ENCODE measurements around the gene DACH1. TPM values are rescaled to one million over a fixed set of nuclear protein-coding genes. Genes with fewer than 3 reads are reported as not detected.

The DACH1 gene
- total RNA-seq, 1 donor from 2014 or later = 110 TPM

GRCh38 chr13:71759651-71760511 is 107.1 kb downstream of the DACH1 start:
- H3K36me3 Mint-ChIP-seq (ENCODE audit: unreplicated experiment) = no peaks in the 10 kb centered on the region
- H3K9me3 Mint-ChIP-seq (ENCODE audit: unreplicated experiment) = no peaks in the 10 kb centered on the region
- H3K4me1 Mint-ChIP-seq (ENCODE audit: low read depth, unreplicated experiment) = peaks cover 36% of the 10 kb centered on the region
- TF ChIP-seq, protein P1, sequence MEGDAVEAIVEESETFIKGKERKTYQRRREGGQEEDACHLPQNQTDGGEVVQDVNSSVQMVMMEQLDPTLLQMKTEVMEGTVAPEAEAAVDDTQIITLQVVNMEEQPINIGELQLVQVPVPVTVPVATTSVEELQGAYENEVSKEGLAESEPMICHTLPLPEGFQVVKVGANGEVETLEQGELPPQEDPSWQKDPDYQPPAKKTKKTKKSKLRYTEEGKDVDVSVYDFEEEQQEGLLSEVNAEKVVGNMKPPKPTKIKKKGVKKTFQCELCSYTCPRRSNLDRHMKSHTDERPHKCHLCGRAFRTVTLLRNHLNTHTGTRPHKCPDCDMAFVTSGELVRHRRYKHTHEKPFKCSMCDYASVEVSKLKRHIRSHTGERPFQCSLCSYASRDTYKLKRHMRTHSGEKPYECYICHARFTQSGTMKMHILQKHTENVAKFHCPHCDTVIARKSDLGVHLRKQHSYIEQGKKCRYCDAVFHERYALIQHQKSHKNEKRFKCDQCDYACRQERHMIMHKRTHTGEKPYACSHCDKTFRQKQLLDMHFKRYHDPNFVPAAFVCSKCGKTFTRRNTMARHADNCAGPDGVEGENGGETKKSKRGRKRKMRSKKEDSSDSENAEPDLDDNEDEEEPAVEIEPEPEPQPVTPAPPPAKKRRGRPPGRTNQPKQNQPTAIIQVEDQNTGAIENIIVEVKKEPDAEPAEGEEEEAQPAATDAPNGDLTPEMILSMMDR (IDR thresholded peaks at IDR 0.05; ENCODE audit: partially characterized antibody, unreplicated experiment) = no peak
- no peak for DNase-seq
- H3K4me3 Mint-ChIP-seq (ENCODE audit: unreplicated experiment) = peak overlapping the region; percentile 4
- H3K27ac Mint-ChIP-seq (ENCODE audit: unreplicated experiment) = peak overlapping the region; percentile 41
- H3K27me3 Mint-ChIP-seq (ENCODE audit: unreplicated experiment) = peaks cover 1% of the 10 kb centered on the region

- Mint-ChIP-seq H3K27ac (ENCODE audit: unreplicated experiment) (peak overlapping the region; percentile 19), H3K4me3 (ENCODE audit: unreplicated experiment) (no peak overlapping the region), H3K9me3 (ENCODE audit: unreplicated experiment) (peaks cover 2% of the 10 kb centered on the region), H3K36me3 (ENCODE audit: unreplicated experiment) (no peaks in the 10 kb centered on the region), H3K27me3 (ENCODE audit: unreplicated experiment) (no peaks in the 10 kb centered on the region), H3K4me1 (ENCODE audit: low read depth, unreplicated experiment) (peaks cover 45% of the 10 kb centered on the region)
- TF ChIP-seq, protein P1 (IDR thresholded peaks at IDR 0.05; ENCODE audit: partially characterized antibody, unreplicated experiment) = no peak
- no peak for DNase-seq
Observed at GRCh38 chr13:71758828-71759227, 108.2 kb downstream of the DACH1 start.

GRCh38 chr13:71754407-71754974 is 112.5 kb downstream of the DACH1 start:
- TF ChIP-seq, protein P1 (IDR thresholded peaks at IDR 0.05; ENCODE audit: partially characterized antibody, unreplicated experiment) = peak; percentile 57
- H3K9me3 Mint-ChIP-seq (ENCODE audit: unreplicated experiment) = peaks cover 9% of the 10 kb centered on the region
- no peak overlapping the region for H3K4me3 Mint-ChIP-seq (ENCODE audit: unreplicated experiment)
- H3K36me3 Mint-ChIP-seq (ENCODE audit: unreplicated experiment) = no peaks in the 10 kb centered on the region
- H3K27ac Mint-ChIP-seq (ENCODE audit: unreplicated experiment) = no peak overlapping the region
- peaks cover 64% of the 10 kb centered on the region for H3K4me1 Mint-ChIP-seq (ENCODE audit: low read depth, unreplicated experiment)
- H3K27me3 Mint-ChIP-seq (ENCODE audit: unreplicated experiment) = peaks cover 7% of the 10 kb centered on the region
- no peak for DNase-seq

DNA sequence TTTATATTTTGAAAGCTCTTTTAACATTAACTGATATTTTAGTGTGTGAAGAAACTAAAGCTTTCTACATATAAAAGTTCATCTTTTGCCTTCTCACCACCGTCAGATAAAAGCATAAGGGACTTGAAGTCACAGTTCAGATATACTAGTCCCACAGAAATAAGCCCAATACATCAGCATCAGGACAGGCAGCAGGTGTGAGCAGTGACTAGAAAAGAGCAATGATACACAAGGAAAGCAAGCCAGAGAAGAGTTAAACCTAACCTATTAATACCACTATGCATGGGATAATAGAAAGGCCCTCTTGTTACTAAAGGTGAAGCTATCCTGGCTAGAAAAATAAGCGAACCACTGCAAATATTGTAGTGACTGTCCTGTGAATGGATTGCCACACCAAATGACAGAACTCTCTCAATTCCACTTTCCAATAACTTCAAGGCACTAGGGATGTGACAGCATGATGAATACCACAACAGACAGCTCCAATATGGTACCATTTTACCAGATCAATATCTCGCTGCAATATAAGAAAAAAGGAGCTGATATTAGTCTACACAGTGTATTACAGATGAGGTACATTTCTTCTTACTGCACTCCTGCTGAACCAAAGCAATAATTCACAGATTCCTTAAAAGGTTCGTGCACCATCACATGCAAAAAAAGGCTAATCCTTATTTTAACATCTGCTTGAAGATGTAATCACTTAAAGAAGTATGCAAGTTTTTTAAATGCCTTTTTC is 114.1 kb downstream of the DACH1 start:
- Mint-ChIP-seq H3K27ac (ENCODE audit: unreplicated experiment) (peak overlapping the region; percentile 70), H3K36me3 (ENCODE audit: unreplicated experiment) (no peaks in the 10 kb centered on the region), H3K9me3 (ENCODE audit: unreplicated experiment) (peaks cover 9% of the 10 kb centered on the region), H3K4me3 (ENCODE audit: unreplicated experiment) (peak overlapping the region; percentile 58), H3K27me3 (ENCODE audit: unreplicated experiment) (peaks cover 7% of the 10 kb centered on the region), H3K4me1 (ENCODE audit: low read depth, unreplicated experiment) (peaks cover 56% of the 10 kb centered on the region)
- TF ChIP-seq, protein P1 (IDR thresholded peaks at IDR 0.05; ENCODE audit: partially characterized antibody, unreplicated experiment) = no peak
- DNase-seq = no peak
